GM18867 (cell line): ENCODE results near the gene DENND1A.
"Not testable (repeated sequence)": the region's sequence is repeated elsewhere in the genome, so short reads cannot be mapped to it uniquely, and the experiment has no call there.

Experiments
- ATAC-seq: cut with Tn5 transposase; IDR thresholded peaks from one replicate; pipeline ENCODE4 v1.9.1; 2021; ENCODE audit warnings: mild to moderate bottlenecking, moderate library complexity; ENCODE audit not compliant: unreplicated experiment

DENND1A gene

DNA sequence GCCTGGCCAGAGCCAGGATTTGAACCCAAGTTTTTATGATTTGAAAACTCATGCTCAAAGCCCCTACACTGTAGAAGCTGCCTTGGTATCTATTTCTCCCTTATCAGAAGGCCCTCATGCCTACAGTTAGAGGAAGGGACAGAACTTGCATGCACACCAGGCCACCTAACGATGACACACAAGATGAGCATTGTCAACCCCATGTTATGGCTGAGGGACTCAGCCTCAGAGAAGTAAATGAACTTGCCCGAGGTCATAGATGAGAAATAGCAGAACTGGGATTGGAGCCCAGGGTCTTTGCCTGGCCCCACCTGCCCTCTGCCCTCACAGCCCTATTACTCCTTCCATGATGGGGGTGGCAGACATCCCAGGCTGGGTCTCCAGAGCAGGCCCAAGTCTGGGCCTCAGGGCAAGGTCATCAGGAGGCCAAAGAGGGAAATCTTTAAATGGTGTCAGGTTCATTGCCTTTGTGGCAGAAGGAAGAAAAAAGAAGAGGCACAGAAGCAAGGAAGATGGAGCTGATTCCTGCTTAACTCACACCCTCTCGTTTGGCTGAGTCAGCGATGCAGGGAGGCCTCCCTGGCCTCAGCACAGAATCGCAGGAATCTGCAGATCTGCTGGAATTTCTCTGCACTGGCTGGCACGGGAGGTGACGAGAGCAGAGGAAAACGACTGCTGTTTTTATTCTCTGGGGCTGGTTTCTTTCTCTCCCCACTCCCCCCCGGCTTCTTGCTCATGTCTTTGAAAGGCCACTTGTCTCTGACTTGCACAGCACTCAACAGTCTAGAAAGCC, 594.5 kb downstream of the DENND1A start:
- ATAC-seq, result no peak

- no peak for ATAC-seq
Observed at GRCh38 chr9:123334639-123335038, 595.3 kb downstream of the DENND1A start.

DNA sequence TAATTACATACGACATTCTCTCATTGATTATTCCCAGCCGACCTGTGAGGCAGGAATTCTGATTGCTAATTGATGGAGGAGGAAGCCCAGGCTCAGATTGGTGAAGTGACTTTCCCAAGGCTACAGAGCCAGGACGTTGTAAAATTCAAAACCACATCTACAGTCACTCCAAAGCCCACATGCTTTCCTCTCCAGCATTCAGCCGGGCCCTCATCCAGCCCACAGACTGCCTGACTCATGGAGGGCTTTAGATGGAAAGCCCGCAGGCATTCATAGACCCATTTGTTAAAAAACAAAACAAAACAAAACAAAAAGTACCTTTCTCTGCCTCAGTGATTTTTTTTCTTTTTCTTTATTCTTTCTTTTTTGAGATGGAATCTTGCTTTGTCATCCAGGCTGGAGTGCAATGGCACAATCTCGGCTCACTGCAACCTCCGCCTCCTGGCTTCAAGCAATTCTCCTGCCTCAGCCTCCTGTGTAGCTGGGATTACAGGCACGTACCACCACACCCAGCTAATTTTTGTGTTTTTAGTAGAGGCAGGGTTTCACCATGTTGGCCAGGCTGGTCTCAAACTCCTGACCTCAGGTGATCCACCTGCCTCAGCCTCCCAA, 596.8 kb downstream of the DENND1A start:
- not testable (repeated sequence) for ATAC-seq

DNA sequence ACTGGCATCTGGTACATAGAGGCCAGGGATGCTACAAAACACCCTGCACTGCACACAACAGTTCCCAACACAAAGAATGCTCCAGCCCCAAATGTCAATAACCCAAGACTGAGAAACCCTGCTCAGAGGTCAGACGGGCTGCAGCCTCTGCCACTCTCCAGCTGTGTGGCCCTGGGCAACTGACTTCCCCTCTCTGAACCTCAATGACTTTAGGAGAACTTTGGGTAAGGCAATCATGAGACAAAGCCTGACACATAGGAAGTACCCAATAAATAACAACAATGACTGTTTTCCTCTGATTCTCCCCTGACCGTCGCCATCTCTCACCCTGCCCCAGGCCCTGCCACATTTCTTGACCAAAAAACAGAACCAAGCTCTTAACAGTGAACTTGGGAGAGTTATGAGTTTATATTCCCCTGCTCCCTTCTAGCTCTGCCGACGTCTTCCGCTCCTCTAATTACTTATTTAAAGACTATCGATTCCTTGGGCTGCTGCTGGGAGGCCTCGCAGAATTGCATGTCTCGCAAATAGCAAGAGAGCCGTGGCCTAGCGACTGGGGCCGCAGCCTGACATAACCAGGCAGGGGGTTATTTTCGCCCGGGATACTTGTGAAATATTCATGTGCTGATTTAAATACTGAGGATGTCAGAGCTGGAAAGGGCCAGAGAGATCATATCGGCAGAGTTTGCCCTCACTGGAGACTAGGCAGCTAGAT, 598.4 kb downstream of the DENND1A start:
- no peak for ATAC-seq
